ENCODE measurements around the gene NVL.

DNA sequence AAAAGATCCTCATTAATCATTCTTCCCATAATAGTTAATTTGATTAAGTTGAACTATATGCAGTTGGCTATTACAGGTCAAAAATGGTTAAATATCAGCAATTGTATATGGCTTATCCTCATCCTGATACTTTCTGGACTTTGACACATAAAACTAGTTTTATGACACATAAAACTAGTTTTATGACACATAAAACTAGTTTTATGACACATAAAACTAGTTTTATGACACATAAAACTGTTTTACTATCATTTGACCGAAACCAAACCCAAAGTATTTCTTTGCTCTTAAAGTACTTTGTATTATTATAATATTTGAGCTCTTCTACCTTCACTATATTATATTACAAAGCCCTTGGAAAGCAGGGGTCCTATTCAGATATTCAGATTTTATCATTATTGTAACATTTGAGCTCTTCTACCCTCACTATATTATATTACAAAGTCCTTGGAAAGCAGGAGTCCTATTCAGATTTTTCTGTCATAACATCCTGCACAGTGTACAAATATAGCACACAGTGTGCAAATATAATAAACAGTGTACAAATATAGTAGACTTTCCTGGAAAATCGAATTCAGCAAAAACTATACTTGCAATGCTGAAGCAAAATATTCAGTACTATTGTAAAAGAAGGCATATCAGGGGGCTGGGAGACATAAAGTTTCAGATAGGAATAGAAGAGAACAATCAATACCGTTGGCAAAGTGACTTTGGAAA, 53.0 kb downstream of the NVL start:
- TF ChIP-seq, protein P1, sequence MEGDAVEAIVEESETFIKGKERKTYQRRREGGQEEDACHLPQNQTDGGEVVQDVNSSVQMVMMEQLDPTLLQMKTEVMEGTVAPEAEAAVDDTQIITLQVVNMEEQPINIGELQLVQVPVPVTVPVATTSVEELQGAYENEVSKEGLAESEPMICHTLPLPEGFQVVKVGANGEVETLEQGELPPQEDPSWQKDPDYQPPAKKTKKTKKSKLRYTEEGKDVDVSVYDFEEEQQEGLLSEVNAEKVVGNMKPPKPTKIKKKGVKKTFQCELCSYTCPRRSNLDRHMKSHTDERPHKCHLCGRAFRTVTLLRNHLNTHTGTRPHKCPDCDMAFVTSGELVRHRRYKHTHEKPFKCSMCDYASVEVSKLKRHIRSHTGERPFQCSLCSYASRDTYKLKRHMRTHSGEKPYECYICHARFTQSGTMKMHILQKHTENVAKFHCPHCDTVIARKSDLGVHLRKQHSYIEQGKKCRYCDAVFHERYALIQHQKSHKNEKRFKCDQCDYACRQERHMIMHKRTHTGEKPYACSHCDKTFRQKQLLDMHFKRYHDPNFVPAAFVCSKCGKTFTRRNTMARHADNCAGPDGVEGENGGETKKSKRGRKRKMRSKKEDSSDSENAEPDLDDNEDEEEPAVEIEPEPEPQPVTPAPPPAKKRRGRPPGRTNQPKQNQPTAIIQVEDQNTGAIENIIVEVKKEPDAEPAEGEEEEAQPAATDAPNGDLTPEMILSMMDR (IDR thresholded peaks at IDR 0.05; ENCODE audit: low read depth, low read length), result no peak
- TF ChIP-seq POLR2A (IDR thresholded peaks at IDR 0.05; ENCODE audit: extremely low read depth, insufficient read length) (no peak), MYC (IDR thresholded peaks at IDR 0.05; ENCODE audit: low read depth, low read length) (no peak)

Data from NB4 (cell line).